ENCODE data around the gene SCYL3.
"Not testable (repeated sequence)": the region's sequence is repeated elsewhere in the genome, so short reads cannot be mapped to it uniquely, and the experiment has no call there.

The SCYL3 gene

DNA sequence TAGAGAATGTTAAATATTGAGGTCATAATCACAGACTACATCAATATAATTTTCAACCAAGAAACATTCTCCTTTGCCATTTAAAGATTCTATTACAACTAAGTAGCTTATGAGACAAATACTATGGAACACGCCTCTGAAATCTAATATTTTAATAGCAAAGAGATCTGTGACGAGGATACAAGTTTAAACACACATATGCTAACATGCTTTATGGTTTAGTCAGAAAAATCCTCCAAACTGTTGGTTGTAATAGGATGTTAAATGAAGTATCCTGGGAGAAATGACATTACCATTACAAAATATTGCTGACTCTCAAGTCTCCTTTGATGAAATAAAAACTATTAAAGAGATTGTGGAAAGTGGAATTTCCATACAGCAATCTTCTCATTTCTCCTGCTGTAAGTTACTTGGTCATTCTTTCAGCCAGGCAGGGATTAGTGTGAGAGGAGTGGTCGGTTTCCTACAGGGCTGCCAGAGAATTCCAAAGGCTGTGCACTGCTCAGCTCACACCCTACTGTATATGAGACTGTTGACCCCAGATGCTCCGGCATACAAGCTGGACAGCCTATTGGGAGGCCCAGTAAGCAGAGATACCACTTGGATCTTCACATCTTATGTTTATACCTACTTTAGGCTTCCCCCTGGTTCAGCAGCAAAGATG, 26.6 kb downstream of the SCYL3 start:
- no peak for DNase-seq

DNA sequence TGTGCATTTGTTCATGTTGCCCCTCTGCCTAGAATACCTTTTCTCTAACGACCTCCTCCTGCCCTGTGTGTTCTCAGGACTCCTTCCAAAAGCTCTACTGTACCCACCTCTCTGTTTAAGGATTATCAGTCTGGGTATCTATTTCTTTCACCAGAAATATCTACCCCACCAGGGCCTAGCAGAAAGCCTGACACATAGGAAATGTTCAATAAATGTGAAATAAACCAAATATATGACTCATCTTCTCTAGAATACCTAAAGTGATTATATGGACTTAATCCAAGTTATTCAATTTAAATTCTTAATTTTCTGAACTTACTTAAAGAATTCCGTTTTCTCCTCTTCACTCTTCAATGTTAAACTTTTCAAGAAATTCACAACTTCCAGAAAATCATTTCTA, 27.1 kb downstream of the SCYL3 start:
- no peak for DNase-seq

DNA sequence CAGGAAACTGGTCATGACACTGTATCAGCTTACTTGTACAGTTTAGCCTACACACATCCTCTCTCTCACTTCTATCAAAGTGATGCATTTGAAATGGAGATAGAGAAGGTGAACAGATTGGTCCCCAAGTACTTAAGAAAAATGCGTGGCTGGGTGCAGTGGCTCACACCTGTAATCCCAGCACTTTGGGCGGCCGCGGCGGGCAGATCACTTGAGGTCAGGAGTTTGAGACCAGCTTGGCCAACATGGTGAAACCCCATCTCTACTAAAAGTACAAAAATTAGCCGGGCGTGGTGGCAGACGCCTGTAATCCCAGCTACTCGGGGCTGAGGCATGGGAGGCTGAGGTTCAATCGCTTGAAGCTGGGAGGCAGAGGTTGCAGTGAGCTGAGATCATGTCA, 29.2 kb downstream of the SCYL3 start:
- not testable (repeated sequence) for DNase-seq

DNA sequence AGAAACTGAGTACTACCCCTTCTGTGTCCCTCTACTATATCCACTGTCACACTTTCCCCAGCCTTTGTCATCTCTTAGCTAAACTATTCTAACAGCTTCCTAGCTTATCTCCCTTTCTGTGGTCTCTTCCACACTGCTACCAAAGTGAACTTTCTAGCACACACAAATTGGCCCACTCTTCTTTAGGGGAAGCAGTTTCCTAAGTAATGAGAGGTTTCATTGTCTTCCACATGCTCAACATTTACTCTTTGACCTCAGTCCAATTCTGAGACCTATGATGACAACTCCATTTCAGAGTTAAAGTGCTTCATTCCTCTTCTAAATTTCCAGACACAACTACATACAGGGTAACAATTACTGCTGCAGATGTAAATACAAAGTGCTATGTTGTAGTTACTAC, 32.9 kb downstream of the SCYL3 start:
- no peak for DNase-seq

DNA sequence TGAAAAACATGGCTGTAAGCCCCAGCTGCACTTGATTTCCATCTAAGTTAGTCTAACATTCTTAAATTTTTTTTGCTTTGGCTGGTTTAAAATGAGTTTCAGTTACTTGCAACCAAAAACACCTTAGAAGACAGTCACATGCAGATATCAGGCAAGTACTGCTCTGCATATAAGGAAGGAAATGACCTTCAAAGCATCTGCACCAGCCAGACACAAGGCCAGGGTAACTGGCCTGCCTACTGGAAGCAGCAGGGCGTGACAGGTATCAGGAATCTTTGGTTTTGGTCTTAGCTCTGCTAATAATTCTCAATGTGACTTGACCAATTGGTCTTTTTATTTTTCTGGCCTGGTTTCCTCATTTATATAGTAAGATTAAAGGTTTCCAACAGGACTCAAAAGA, 33.5 kb downstream of the SCYL3 start:
- DNase-seq: no peak

DNA sequence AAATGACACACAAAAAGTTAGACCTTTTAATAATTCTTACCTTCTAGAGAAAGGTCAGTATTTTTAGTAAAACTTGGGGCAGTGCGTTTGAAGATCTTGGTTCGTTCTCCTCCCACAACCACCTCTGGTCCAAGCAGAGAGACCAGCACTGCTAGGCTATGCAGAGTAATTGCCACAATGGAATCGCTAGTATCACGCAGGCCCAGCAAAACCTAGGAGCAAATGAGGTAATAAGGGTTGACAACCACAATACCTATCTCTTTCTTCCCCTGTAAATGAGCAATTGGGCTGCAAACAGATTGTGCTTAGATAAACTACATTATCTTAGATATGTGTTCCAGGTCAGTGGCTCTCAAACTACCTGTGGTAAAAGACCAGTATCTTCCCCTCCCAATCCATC, 34.7 kb downstream of the SCYL3 start:
- no peak for DNase-seq

DNA sequence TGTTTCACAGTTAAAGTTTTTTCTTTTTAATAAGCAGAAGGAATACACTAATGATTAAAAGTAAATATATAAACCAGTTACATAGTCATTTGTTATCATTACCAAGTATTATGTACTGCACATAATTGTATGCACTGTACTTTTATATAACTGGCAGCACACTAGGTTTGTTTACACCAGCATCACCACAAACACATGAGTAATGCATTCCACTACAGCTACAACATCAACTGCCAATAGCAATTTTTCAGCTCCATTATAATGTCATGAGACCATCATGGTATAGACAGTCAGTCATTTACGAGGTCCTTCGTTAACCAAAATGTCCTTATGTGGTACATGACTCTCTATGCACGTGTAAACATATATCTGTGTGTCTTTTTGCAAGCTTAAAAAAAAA, 35.2 kb downstream of the SCYL3 start:
- no peak for DNase-seq

DNA sequence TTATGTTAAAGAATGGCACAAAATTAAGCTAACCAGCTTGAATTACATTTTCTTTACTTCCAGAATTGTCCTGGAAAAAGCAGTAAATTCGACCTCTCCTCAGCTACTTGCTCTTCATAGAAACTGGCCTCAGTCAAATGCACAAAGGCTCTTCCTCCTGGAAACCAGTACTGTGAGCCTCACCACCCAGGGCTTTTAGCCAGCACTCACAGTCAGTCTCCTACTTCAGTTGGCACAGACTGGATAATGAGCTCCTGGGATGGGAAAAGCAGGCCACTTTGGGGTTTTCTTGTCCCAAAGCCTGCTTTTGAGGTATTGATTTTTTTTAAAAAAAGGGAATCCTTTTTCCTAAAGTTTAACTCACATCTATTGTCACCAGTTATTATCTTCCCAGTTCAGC, 40.4 kb downstream of the SCYL3 start:
- no peak for DNase-seq

DNA sequence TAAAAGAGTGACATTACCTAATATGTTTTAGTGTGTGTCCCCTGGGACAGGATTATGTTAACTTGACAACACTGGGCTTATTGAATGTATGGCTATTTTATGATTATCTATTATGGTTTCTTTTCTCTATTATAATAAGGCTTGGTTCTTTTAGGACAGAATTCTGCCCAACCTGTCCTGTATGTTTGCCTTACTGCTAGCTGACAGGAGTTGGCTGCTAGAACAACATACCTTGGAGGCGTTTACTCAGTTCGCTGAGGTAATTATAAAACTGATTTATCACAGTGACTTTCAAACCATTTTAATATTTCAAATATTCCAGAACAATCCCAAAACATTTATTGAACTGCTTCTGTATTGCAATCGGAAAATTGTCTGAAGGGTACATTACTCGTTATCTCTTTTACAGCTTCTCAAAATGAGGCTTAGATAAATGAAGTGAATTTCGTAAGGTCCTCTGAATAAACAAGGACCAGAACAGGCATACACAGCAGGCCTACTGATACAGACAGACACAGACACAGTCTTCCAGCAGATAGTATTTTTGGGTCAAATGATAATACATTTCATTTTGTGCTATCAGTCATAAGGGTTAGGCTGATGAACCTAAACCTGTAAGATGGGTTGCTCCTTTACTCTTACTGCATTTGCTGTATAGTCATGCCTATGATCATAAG, 44.2 kb downstream of the SCYL3 start:
- no peak for DNase-seq

DNA sequence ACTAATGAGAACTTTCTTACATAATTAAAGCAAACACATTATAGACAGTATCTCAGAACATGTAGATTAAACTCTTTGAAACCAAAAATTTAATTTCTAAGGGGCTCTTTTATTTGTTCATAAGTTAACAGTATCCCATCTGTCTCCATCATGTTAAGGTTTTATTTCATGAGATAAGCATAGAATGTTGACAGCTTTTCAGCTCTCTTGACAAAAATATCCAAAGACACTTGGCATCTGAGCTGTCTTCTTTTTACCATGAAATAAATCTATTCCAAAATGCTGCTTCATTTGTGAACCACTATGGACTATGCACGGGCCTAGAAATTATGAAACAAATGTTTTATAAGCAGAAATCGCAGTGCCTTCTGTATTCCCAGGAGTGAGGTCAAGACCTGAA, 45.2 kb downstream of the SCYL3 start:
- no peak for DNase-seq

DNA sequence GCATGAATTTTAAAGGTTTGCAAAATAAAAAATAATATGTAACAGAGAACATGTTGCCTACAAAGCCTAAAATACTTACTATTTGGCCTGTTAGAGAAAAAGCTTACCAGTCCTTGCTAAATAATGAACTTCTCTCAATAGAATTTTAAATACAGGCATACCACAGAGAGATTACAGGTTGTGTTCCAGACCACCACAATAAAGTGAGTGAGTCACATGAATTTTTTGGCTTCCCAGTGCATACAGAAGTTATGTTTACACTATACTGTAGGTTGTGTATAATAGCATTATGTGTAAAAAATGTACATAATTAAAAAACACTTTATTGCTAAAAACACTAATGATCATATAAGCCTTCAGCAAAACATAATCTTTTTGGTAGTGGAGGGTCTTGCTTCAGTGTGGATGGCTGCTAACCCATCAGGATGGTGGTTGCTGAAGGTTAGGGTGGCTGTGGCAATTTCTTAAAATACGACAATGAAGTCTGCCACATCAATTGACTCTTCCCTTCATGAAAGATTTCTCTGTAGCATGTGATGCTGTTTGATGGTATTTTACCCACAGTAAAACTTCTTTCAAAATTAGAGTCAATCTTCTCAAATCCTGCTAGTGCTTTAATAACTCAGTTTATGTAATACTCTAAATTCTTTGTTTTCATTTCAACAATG, 48.6 kb downstream of the SCYL3 start:
- DNase-seq: no peak

DNA sequence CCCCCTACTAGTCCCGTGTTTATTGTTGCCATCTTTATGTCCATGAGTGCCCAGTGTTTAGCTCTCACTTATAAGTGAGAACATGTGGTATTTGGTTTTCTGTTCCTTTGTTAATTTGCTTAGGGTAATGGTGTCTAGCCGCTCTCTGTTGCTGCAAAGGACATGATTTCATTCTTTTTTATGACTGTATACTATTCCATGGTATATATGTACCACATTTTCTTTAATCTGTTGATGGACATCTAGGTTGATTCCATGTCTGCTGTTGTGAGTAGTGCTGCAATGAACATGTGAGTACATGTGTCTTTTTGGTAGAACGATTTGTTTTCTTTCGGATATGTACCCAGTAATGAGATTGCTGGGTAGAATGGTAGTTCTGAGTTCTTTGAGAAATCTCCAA, 54.8 kb downstream of the SCYL3 start:
- no peak for DNase-seq

DNA sequence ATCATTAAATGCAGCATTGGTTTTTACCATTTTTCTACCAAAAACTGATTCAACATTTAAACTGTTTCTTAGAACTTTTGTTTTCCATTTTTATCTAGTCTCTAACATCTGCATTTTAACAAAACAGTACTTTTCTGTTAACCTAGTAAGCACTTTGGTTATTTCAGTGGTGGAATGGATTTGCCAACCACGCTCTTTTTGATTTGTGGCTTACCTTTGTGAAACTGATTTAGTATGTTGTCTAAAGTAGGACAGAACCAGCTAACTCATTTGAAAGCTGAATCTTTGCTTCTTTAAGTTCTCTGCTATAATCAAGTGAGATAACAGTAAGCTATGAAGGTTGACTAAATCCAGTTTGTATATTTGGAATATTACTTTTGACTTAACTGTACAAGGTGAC, 57.5 kb downstream of the SCYL3 start:
- no peak for DNase-seq

DNA sequence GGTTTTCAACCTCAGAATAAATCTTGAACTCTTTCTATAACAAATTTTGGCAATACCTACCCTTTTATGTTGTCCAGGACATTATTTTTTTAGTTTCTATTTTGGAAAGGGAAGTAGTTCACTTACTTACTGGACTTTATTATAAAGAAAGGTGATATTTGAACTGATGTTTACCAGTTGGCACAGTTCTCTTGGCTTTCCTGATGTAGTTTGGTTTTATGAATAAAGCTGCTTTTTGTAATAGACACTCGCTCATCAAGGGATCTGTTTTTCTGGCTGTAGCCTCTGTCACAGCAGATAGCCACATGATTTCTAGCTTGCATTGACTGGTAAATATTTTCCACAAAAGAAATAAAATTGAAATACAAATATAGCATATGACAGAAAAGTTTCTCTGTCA, 58.0 kb downstream of the SCYL3 start:
- DNase-seq: no peak

DNA sequence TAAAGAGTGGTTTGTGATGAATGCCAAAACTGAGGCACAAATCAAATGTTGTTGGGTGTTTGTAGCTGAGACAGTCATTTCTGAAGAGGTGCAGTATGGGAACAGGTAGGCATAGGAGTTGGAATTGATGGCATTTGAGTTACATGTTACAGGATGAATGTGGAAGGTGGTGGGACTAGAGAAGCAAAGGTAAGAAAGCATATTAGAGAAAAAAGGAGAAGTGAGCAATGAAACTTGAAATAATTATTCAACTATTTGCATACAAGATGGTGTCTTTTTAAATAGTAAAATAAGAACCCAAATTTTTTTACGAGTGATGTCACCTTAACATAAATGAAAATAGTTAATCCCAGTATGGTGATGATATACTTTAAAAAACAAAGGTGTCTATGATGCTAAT, 58.8 kb downstream of the SCYL3 start:
- no peak for DNase-seq

DNA sequence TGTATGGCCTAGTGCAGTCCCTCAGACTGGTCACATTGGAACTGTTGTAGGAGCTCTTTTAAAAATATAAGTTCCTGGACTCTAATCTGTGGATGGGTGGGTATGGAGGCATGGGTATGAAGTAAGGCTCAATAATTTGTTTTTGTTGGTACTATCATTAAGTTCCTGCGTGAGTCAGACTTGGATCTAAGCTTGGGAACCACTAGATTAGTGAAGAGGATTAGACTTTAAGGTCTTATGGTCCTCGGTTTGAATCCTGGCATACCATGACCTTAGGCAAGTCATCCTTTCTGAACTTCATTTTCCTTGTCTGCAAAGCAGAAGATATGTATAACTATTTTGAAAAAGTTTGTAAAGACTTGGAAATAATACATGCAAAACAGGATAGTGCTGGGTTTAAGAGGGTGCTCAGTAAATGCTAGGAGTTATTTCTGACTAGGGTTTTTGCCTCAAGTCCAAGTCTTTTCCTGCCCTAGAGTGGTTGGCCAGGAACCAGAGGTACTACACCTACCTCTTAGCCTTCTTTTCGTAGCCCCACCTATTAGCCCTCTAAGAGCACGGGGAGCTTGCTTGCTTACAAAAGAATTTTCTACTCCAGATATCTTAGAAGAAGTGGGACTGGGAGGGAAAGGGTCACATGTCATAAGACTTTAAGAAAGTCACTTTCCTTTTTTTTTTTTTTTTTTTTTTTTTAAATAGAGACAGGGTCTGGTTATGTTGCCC, 60.4 kb downstream of the SCYL3 start:
- no peak for DNase-seq

DNA sequence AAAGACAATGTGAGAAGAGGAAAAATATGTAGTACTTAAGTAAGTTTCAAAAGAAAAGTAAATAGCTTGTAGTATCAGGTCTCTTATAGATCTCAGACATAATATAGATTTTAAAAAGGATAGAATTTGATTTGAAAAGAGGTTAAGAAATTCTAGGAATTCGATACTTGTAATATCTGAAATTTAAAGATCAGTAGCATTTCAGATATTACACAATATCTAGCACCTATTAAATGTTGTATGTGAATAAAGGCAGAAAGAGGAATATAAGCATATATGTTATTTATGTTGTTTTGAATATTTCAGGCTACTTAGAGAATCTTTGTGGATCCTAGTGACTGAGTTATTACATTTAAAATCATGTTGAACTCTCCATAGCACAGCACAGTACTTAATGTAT, 64.0 kb downstream of the SCYL3 start:
- DNase-seq: no peak

DNA sequence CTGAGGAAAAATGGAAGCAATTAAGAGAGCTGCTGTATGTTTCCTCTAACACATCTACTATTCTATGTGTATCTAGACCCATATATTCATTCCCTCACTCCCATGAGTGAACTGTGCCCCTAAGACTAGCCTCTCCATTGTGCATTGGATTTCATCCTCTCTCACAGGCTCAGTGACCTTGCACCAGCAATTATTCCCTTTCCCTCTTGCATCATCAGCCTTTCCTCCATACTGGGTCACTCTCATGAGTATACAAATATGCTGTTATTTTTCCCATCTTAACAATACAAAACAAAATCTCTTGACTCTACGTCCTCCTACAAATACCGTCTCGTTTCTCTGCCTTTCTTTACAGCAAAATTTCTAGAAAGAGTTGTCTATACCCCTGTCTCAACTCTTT, 69.5 kb downstream of the SCYL3 start:
- no peak for DNase-seq

DNA sequence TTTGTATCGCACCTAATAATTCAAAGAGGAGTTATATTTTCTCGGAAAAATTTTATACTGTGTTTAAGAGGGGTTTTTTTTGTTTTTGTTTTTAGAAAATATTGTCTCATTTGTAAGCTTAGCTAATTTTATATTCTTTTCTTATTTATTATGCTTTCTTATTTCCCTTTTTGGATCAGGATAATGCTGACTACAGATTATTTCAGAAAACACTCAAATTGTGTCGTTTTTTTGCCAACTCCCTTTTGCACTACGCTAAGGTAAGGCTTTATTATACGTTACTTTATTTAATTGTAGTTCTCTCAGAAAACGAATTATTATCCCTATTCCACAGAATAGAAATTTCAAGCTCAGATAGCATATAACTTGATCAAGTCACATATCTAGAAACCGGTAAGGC, 72.2 kb downstream of the SCYL3 start:
- no peak for DNase-seq

DNA sequence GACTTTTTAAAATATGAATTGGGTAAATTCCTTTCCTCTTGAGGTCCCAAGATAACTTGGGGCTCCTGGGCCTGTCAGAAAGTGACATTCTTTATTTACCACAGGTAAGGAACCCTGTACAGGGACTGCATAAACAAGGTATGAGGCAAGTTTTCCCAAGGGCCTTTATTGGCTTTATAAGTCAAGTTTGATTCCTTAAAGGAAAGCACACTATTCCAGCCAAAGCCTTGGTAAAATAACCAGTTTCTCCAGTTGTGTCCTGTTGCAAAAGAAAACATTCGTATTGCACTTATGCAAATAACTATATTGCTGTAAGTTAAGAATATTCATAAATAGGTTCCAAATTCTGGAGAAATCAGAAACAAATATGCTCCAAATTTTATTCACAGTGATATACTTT, 77.1 kb downstream of the SCYL3 start:
- DNase-seq: no peak

DNA sequence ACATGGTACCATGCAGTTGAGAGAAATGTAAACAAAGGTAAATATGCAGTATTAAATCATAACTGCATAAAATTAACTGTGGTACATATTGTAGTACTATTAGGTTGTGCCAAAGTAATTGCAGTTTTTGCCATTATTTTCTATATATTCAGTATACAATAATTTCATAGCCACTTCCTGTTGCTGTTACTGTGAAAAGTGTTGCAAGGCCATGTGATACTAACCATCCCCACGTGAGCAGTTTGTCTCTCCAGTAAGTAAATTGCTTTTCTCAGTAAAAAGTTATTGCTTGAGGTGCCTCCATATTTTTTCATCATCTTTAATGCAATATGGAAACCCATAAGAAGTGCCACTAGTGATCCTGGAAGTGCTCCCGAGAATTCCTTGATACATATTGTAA, 79.4 kb downstream of the SCYL3 start:
- no peak for DNase-seq

DNA sequence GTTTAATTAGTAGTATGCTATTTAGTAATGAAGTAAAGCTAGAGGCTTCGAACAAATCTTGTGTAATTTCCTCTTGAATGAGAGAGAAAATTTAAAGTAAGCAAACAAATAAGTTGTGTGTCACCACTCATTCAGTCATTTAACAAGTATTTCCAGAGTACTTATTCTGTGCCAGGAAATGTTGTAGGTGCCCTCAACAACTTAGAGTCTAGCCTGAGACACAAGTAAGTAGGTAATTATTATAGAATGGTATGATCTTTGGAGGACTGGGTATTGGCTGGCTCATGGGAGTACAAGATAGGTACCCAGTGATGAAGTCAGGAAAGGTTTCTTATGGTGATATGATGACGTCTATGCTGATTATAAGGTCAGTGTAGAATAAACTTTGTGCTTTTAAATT, 81.6 kb downstream of the SCYL3 start:
- DNase-seq: no peak

DNA sequence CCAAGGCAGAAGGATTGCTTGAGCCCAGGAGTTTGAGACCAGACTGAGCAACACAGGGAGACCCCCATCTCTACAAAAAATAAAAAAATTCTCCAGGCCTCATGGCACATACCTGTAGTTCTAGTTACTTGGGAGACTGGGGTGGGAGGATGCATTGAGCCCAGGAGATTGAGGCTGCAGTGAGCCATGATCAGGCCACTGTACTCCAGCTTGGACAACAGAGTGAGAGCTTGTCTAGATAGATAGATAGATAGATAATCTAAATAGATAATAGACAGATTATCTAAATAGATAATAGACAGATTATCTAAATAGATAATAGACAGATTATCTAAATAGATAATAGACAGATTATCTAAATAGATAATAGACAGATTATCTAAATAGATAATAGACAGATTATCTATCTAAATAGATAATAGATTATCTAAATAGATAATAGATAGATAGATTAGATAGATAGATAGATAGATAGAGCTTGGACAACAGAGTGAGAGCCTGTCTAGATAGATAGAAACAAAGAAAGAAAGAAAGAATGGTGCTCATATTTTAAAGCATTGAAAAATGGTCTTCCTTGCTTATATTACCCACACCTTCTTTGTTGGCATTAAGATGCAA, 82.2 kb downstream of the SCYL3 start:
- not testable (repeated sequence) for DNase-seq
